Loucy (cell line): Measurements from ENCODE around the gene PROKR2.

Source experiments
- CTCF ChIP-seq: fragments of 200-600 bp; sonication (generic); conservative IDR thresholded peaks from 2 replicates; pipeline ENCODE4 v1.5.1; 2014; ENCODE audit warnings: mild to moderate bottlenecking, antibody characterized with exemption, low read length
- EZH2phosphoT487 ChIP-seq: fragments of 200-600 bp; IDR thresholded peaks from 2 replicates; pipeline ENCODE4 v1.6.1; 2018; ENCODE audit warnings: antibody characterized with exemption, mild to moderate bottlenecking, moderate library complexity, borderline replicate concordance

- TF ChIP-seq CTCF (no peak), EZH2phosphoT487 (no peak)
Measured at GRCh38 chr20:5267092-5267491, 49.7 kb downstream of the PROKR2 start.
